Measurements from ENCODE around the gene BAIAP2. TPM values are rescaled to one million over a fixed set of nuclear protein-coding genes. Genes with fewer than 3 reads are reported as not detected.

BAIAP2 gene
- total and polyA plus RNA-seq, 2 donors: 8.4 to 23.1 TPM

GRCh38 chr17:81156866-81157805 lies 122.2 kb downstream of the BAIAP2 start:
- Histone ChIP-seq H3K4me3 (ENCODE audit: low read length in 2 of 2) (no peak overlapping the region), H3K4me1 (ENCODE audit: control insufficient read depth in 2 of 2, insufficient read depth in 2 of 2, low read length in 2 of 2) (no peaks in the 10 kb centered on the region), H3K9me3 (ENCODE audit: control insufficient read depth in 2 of 2, insufficient read depth in 1 of 2, low read length in 1 of 2) (no peaks in the 10 kb centered on the region), H3K36me3 (ENCODE audit: control insufficient read depth in 2 of 2, insufficient read depth in 2 of 2, low read length in 1 of 2) (no peaks in the 10 kb centered on the region), H3K27ac (ENCODE audit: low read depth in 1 of 2, low read length in 1 of 2) (no peak overlapping the region), H3K27me3 (ENCODE audit: control insufficient read depth in 2 of 2, insufficient read depth in 1 of 2, low read length in 1 of 2) (peaks cover 6 to 31% of the 10 kb centered on the region in 2 donors)
- no peak for DNase-seq (ENCODE audit: low read depth in 6 of 9, low spot score in 9 of 9)
- 95% methylated on average over 38 of the region's 38 CpGs for WGBS

DNA sequence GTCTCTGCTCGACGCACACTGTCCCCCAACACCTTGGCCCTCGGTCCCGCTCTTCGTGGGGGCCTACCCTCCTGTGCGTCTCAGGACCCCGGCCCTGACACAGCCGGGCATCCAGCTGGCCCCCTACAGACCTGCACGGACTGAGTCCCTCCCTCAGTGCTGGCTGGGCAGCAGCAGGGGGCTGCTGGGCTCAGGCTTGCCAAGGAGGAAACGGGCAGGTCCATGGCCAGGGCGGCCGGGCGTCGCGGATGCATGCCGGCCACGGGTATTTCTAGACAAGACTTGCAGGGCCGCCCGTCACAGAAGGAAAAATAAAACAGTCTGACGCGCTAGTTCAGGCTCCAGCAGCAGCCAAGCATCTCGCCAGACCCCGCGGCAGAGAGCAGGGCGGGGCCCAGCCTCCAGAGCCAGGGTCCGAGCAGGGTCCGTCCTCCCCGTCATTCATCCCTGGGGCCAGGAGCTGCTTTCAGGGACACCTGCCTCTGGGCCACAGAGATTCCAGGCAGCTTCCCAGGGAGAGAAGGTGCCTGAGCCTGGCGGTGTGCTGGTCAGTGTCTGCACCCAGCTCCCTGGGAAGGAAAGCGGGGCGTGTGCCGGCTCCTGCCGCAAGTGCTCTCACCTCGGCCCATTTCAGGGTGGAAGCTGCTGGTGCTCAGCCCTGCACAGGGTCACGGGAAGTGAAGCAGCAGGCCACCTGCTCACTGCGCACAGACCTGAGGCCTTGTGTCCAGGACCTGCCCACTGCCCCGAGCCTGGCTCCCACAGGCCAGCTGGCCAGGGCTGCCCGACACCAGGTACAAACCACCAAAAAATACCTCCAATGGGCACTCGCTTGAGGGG lies 123.1 kb downstream of the BAIAP2 start:
- DNase-seq (ENCODE audit: low read depth in 6 of 9, low spot score in 9 of 9): no peak
- no peaks in the 10 kb centered on the region for H3K4me1 ChIP-seq (ENCODE audit: control insufficient read depth in 2 of 2, insufficient read depth in 2 of 2, low read length in 2 of 2)
- H3K4me3 ChIP-seq (ENCODE audit: low read length in 2 of 2): no peak overlapping the region

GRCh38 chr17:81158688-81159590 lies 124.0 kb downstream of the BAIAP2 start:
- no peaks in the 10 kb centered on the region for H3K4me1 ChIP-seq (ENCODE audit: control insufficient read depth in 2 of 2, insufficient read depth in 2 of 2, low read length in 2 of 2)
- no peaks in the 10 kb centered on the region for H3K9me3 ChIP-seq (ENCODE audit: control insufficient read depth in 2 of 2, insufficient read depth in 1 of 2, low read length in 1 of 2)
- peaks cover 6 to 44% of the 10 kb centered on the region in 2 donors for H3K27me3 ChIP-seq (ENCODE audit: control insufficient read depth in 2 of 2, insufficient read depth in 1 of 2, low read length in 1 of 2)
- no peak for DNase-seq (ENCODE audit: low read depth in 6 of 9, low spot score in 9 of 9)
- no peaks in the 10 kb centered on the region for H3K36me3 ChIP-seq (ENCODE audit: control insufficient read depth in 2 of 2, insufficient read depth in 2 of 2, low read length in 1 of 2)
- 94% methylated on average over 43 of the region's 43 CpGs for WGBS
- no peak overlapping the region for H3K4me3 ChIP-seq (ENCODE audit: low read length in 2 of 2)
- H3K27ac ChIP-seq (ENCODE audit: low read depth in 1 of 2, low read length in 1 of 2): no peak overlapping the region

More for the DNA sequence above, 123.1 kb downstream of the BAIAP2 start:
- WGBS: 92% methylated on average over 39 of the region's 39 CpGs
- Histone ChIP-seq H3K36me3 (ENCODE audit: control insufficient read depth in 2 of 2, insufficient read depth in 2 of 2, low read length in 1 of 2) (no peaks in the 10 kb centered on the region), H3K9me3 (ENCODE audit: control insufficient read depth in 2 of 2, insufficient read depth in 1 of 2, low read length in 1 of 2) (no peaks in the 10 kb centered on the region), H3K27ac (ENCODE audit: low read depth in 1 of 2, low read length in 1 of 2) (no peak overlapping the region), H3K27me3 (ENCODE audit: control insufficient read depth in 2 of 2, insufficient read depth in 1 of 2, low read length in 1 of 2) (peaks cover 6 to 35% of the 10 kb centered on the region in 2 donors)

DNA sequence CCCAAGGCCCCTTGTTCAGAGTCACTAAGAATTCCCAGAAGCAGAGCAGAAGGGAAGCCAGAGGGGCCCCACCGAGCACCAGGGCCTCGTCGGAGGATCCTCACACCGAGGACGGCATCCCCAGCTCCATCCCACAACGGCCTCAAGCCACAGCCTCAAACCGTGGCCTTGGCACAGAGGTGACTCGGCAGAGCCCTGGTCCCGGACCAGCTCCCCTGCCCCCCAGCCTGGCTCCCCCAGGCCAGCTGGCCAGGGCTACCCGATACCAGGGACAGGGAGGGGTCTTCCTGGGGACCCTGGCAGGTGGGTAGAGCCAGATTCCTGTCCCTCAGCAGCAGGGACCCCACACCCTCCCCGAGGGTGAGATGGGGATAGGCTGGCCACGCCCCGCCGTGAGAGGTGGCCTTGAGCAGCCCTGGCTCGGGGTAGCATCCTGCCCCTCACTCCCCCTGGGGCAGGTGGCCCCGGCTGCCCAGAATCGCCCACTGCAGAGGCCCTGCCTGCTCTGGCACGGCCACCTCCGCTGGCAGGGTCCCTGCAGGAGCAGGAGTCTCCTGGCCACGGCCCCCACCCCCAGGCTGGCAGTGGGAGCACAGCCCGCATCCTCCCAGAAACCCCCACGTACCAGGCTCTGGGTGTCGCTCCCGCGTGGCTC lies 124.8 kb downstream of the BAIAP2 start:
- no peak for DNase-seq (ENCODE audit: low read depth in 6 of 9, low spot score in 9 of 9)
- H3K27ac ChIP-seq (ENCODE audit: low read depth in 1 of 2, low read length in 1 of 2): no peak overlapping the region

DNA sequence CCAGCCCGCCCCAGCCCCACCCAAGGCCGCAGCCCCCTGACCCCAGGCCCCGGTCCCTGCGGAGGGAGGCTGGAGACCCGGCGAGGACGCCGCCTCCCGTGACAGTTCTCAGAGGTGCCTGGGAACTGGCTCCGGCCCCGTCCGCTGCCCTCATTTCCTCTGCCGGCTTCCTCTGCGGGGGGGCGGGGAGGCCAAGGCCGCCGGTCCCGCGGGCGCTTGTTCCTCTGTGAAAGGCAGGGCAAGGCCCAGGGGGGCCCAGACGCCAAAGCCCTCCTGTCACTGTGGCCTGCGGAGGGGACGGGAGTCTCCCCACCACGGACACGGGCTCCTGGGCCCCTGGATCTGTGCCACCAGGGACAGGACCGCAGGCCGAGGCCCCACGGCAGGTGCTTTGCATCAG lies 125.4 kb downstream of the BAIAP2 start:
- no peak overlapping the region for H3K4me3 ChIP-seq (ENCODE audit: low read length in 2 of 2)
- no peaks in the 10 kb centered on the region for H3K9me3 ChIP-seq (ENCODE audit: control insufficient read depth in 2 of 2, insufficient read depth in 1 of 2, low read length in 1 of 2)
- H3K27ac ChIP-seq (ENCODE audit: low read depth in 1 of 2, low read length in 1 of 2): no peak overlapping the region
- no peak for DNase-seq (ENCODE audit: low read depth in 6 of 9, low spot score in 9 of 9)
- H3K4me1 ChIP-seq (ENCODE audit: control insufficient read depth in 2 of 2, insufficient read depth in 2 of 2, low read length in 2 of 2): no peaks in the 10 kb centered on the region
- peaks cover 16 to 57% of the 10 kb centered on the region in 2 donors for H3K27me3 ChIP-seq (ENCODE audit: control insufficient read depth in 2 of 2, insufficient read depth in 1 of 2, low read length in 1 of 2)
- H3K36me3 ChIP-seq (ENCODE audit: control insufficient read depth in 2 of 2, insufficient read depth in 2 of 2, low read length in 1 of 2): no peaks in the 10 kb centered on the region
- WGBS: 5% methylated on average over 28 of the region's 28 CpGs

More for the DNA sequence above, 124.8 kb downstream of the BAIAP2 start:
- Histone ChIP-seq H3K36me3 (ENCODE audit: control insufficient read depth in 2 of 2, insufficient read depth in 2 of 2, low read length in 1 of 2) (no peaks in the 10 kb centered on the region), H3K27me3 (ENCODE audit: control insufficient read depth in 2 of 2, insufficient read depth in 1 of 2, low read length in 1 of 2) (peaks cover 10 to 52% of the 10 kb centered on the region in 2 donors), H3K9me3 (ENCODE audit: control insufficient read depth in 2 of 2, insufficient read depth in 1 of 2, low read length in 1 of 2) (no peaks in the 10 kb centered on the region), H3K4me1 (ENCODE audit: control insufficient read depth in 2 of 2, insufficient read depth in 2 of 2, low read length in 2 of 2) (no peaks in the 10 kb centered on the region), H3K4me3 (ENCODE audit: low read length in 2 of 2) (no peak overlapping the region)
- WGBS: 64% methylated on average over 25 of the region's 25 CpGs

- Histone ChIP-seq H3K27ac (ENCODE audit: low read depth in 1 of 2, low read length in 1 of 2) (no peak overlapping the region), H3K4me1 (ENCODE audit: control insufficient read depth in 2 of 2, insufficient read depth in 2 of 2, low read length in 2 of 2) (no peaks in the 10 kb centered on the region)
These were observed 125.9 kb downstream of the BAIAP2 start for GRCh38 chr17:81160747-81161453.

GRCh38 chr17:81161536-81161935 lies 126.6 kb downstream of the BAIAP2 start:
- H3K4me1 ChIP-seq (ENCODE audit: control insufficient read depth in 2 of 2, insufficient read depth in 2 of 2, low read length in 2 of 2): peaks cover 0 to 2% of the 10 kb centered on the region in 2 donors
- H3K36me3 ChIP-seq (ENCODE audit: control insufficient read depth in 2 of 2, insufficient read depth in 2 of 2, low read length in 1 of 2): no peaks in the 10 kb centered on the region
- no peak overlapping the region for H3K27ac ChIP-seq (ENCODE audit: low read depth in 1 of 2, low read length in 1 of 2)
- peaks cover 25 to 65% of the 10 kb centered on the region in 2 donors for H3K27me3 ChIP-seq (ENCODE audit: control insufficient read depth in 2 of 2, insufficient read depth in 1 of 2, low read length in 1 of 2)
- no peak overlapping the region for H3K4me3 ChIP-seq (ENCODE audit: low read length in 2 of 2)
- H3K9me3 ChIP-seq (ENCODE audit: control insufficient read depth in 2 of 2, insufficient read depth in 1 of 2, low read length in 1 of 2): peaks cover 0 to under 1% of the 10 kb centered on the region in 2 donors
- 96% methylated on average over 15 of the region's 15 CpGs for WGBS
- DNase-seq (ENCODE audit: low read depth in 6 of 9, low spot score in 9 of 9): no peak

More at GRCh38 chr17:81160747-81161453, 125.9 kb downstream of the BAIAP2 start:
- Histone ChIP-seq H3K9me3 (ENCODE audit: control insufficient read depth in 2 of 2, insufficient read depth in 1 of 2, low read length in 1 of 2) (no peaks in the 10 kb centered on the region), H3K27me3 (ENCODE audit: control insufficient read depth in 2 of 2, insufficient read depth in 1 of 2, low read length in 1 of 2) (peaks cover 22 to 63% of the 10 kb centered on the region in 2 donors), H3K4me3 (ENCODE audit: low read length in 2 of 2) (no peak overlapping the region), H3K36me3 (ENCODE audit: control insufficient read depth in 2 of 2, insufficient read depth in 2 of 2, low read length in 1 of 2) (no peaks in the 10 kb centered on the region)
- DNase-seq (ENCODE audit: low read depth in 6 of 9, low spot score in 9 of 9): no peak
- WGBS: 73% methylated on average over 32 of the region's 32 CpGs

Data from thymus (tissue), 11 donors.